ENCODE results near the gene TREML2.

DNA sequence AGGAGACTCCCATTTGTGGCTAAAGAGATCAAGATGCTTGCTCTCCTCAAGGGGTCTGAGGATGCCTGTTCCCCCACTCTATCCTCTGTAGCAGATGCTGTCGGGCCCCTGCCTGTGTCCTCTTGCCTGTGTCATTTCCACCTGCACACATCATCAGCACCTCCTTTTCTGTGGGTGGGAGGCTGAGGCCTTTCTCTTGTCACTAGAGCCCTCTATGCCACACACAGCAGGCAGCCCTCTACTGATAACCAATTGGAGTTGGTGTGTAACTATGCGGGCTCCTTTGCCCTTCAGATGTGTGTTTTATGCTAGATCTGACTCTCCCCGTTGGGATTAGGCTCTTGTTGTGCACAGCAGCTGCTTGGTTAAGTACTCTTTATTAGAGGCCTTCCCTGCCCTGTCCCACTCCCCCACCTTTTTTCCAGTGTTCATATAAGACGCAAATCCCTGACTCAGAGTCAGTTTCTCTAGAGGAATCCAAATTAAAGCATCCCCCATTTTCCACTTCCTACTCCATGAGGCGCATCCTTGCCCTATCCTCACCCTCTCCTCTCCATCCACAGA is 7.7 kb downstream of the TREML2 start:
- TF ChIP-seq, protein P1, sequence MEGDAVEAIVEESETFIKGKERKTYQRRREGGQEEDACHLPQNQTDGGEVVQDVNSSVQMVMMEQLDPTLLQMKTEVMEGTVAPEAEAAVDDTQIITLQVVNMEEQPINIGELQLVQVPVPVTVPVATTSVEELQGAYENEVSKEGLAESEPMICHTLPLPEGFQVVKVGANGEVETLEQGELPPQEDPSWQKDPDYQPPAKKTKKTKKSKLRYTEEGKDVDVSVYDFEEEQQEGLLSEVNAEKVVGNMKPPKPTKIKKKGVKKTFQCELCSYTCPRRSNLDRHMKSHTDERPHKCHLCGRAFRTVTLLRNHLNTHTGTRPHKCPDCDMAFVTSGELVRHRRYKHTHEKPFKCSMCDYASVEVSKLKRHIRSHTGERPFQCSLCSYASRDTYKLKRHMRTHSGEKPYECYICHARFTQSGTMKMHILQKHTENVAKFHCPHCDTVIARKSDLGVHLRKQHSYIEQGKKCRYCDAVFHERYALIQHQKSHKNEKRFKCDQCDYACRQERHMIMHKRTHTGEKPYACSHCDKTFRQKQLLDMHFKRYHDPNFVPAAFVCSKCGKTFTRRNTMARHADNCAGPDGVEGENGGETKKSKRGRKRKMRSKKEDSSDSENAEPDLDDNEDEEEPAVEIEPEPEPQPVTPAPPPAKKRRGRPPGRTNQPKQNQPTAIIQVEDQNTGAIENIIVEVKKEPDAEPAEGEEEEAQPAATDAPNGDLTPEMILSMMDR (optimal IDR thresholded peaks at IDR 0.05 in 1 of 3, IDR thresholded peaks at IDR 0.05 in 1 of 3, conservative IDR thresholded peaks at IDR 0.05 in 1 of 3; ENCODE audit: extremely low read depth in 1 of 3, insufficient read depth in 2 of 3, low read length in 3 of 3) = no peak
- no peak for TF ChIP-seq EZH2 (IDR thresholded peaks at IDR 0.05; ENCODE audit: low read length)
